ENCODE results near the gene NKD1.

Gene NKD1

GRCh38 chr16:50550866-50551641 is 2.9 kb downstream of the NKD1 start:
- DNase-seq = no peak
- intact Hi-C loops (cut with DNase I) = no loop called here

DNA sequence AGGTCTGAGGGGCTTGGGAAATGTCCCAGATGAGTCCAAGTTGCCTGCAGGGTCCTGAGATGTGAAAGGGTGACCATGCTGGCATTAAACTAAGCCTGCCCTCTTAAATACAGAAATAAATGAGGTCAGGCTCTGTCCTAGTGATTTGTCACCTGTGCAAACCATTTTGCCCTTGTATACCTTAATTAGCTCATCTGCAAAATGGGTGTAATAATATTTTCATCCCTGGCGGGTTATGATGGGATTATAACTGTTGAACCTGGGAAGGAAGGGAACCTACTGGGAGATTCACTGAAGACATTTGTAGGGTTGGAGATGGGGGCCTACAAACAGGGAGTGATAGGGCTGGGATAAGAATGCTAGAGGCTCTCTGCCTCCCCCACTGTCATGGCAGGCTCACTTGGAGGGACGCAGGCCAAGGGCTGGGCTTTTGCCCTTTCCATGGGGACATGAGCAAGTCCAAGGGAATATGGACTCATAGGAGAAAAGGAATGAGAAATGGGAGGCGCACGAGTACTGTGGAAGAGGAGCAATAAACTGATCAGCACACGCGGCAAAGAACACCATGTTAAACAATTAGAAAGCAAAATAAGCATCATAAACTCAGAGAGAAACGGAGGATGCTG is 4.4 kb downstream of the NKD1 start:
- no peak for DNase-seq
- intact Hi-C loops (cut with DNase I) = no loop called here

GRCh38 chr16:50553182-50553710 is 5.0 kb downstream of the NKD1 start:
- no peak for DNase-seq
- intact Hi-C loops (cut with DNase I) = no loop called here

- intact Hi-C loops (cut with DNase I) = no loop called here
- DNase-seq = no peak
These were observed 5.7 kb downstream of the NKD1 start for GRCh38 chr16:50553731-50554360.

GRCh38 chr16:50555269-50555875 is 7.2 kb downstream of the NKD1 start:
- DNase-seq = no peak
- intact Hi-C loops (cut with DNase I) = no loop called here

DNA sequence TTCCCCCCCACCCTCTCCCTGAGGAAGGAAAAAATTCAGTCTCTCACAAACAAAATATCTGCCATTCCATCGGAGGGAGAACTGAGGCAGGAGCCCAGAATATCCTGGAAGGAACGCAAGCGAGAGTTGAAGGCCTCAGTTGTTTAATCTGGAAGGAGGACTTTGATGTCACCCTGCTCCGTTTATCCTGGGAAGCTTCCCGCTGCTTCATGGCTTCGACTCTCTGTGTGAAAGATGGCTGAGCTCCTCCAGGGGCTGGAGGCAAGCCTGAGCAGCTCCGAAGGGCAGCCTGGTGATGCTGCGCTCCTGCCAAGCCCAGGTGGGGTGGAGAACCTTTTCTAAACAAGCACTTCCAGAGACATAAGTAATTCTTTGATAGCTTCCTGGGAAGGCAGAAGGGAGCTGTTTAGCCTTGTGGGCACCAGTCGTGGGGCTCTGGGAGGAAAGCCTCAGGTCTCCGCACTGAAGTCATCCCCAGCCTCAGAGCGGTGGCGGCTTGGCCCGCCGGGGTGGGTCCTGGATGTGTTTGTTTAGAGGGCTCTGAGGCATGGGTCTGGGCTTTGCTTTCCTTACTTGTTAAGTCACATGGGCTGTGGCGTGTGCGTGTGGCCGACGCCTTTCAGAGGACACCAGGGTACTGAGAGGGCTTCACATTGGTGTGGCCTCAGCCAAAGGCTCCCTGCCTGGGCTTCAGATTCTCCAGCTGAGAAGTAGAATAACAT is 7.9 kb downstream of the NKD1 start:
- intact Hi-C loops (cut with DNase I) = no loop called here
- no peak for DNase-seq

DNA sequence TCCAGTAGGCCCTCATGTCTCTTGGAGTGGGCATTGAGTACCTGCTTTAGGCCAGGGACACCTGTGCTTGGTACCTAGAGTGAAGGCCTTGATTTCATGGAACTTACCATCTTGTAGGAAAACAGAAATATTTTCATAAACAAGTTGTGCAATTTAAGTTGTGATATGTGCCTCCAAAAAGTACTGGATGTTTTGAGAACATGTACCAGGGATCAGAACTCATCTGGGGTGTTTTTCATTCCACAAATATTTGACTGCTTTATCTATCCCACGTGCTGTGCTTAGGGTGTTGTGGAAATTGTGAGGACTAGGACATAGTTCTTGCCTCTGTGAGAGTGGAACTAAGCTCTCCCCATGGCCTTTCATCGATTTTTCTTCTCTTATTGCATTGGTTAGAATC is 8.8 kb downstream of the NKD1 start:
- intact Hi-C loops (cut with DNase I) = no loop called here
- no peak for DNase-seq

GRCh38 chr16:50558913-50559312 is 10.7 kb downstream of the NKD1 start:
- DNase-seq = no peak
- intact Hi-C loops (cut with DNase I) = no loop called here

- DNase-seq = no peak
- intact Hi-C loops (cut with DNase I) = no loop called here
These were observed 11.1 kb downstream of the NKD1 start for GRCh38 chr16:50559342-50559741.

GRCh38 chr16:50559804-50560514 is 11.8 kb downstream of the NKD1 start:
- DNase-seq = peak in 21 of 42 donors; percentile 17 to 71 (median 46)
- intact Hi-C loops (cut with DNase I) = no loop called here

GRCh38 chr16:50560903-50561863 is 13.0 kb downstream of the NKD1 start:
- intact Hi-C loops (cut with DNase I) = no loop called here

GRCh38 chr16:50562657-50563056 is 14.5 kb downstream of the NKD1 start:
- intact Hi-C loops (cut with DNase I) = no loop called here
- no peak for DNase-seq

More at GRCh38 chr16:50560903-50561863, 13.0 kb downstream of the NKD1 start:
- DNase-seq = no peak

- intact Hi-C loops (cut with DNase I) = no loop called here
- no peak for DNase-seq
These were observed 15.8 kb downstream of the NKD1 start for GRCh38 chr16:50563989-50564388.

- no peak for DNase-seq
These were observed 17.2 kb downstream of the NKD1 start for GRCh38 chr16:50565428-50565827.

DNA sequence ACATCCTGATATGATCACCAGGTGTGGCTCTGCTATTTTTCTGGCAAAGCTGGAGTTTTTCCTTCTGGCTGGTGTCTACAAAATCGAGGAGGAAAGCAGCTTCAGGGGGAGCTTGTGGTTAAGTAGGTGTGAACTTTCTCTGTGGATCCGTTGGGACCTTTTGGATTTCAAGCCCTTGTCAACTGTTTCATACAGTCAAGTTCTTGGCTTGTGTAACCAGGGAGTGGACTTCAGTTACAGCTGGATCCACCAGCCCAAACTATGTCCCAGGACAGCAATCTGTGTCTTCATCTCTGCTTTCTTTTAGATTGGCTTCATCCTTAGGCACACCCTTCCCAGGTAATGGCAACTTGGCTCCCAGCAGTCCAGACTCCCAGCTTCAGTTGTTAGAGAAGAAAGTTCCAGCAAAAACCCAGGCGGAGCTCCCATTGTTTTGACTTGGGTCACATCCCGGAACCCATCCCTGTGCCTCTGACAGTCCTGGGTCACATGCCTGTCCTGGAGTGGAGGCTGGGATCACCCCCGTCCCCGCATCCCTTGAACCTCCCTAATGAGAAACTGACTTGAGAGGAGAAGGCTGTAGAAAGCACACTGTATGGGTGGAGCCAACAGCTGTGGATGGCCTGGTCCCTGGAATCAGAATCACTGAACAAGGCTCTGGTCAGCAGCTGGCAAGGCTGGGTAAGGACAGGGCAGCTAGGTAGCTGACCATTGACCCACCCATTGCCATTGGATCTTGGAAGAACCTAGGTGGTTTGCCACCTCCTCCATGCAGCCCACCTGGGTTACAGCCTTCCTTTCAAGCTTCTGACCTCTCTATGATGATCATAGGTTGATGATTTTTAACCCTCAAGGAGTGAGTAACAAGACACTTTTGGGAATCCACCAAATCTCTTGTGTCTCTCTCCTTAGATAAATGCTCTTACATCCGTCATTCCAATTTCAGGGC is 18.1 kb downstream of the NKD1 start:
- DNase-seq = no peak
- intact Hi-C loops (cut with DNase I) = no loop called here

More at GRCh38 chr16:50565428-50565827, 17.2 kb downstream of the NKD1 start:
- intact Hi-C loops (cut with DNase I) = no loop called here

DNA sequence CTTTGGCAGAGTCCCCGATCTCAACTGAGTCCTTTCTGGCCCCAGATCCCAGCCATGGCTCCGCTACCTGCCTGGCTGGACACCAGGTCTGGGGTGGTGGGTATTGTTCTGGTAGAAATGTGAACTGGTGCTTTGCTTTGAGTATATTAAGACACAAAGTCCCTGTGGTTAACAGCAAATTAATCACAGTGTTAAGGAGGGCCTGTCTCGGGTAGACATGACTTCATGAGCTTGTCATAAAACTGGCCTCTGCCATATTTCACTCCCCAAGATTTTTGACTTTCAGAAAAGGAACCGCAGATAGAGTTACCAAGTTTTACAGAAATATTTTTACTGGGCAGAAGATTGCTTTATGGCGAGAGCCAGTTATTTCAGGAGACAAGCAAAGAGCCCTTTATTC is 19.5 kb downstream of the NKD1 start:
- DNase-seq = no peak
- intact Hi-C loops (cut with DNase I) = no loop called here
